PC-9 (cell line): Measurements from ENCODE around the gene PRICKLE4.

Experiments used
- EZH2 ChIP-seq: fragments of 200-600 bp; sonication (generic); IDR thresholded peaks from 2 replicates; pipeline ENCODE4 v1.8.0; 2017; ENCODE audit warnings: antibody characterized with exemption, low read depth
- TF ChIP-seq, protein P1 (sequence below): fragments of 200-600 bp; sonication (generic); conservative IDR thresholded peaks from 2 replicates; pipeline ENCODE4 v1.6.1; 2017; ENCODE audit warnings: mixed run types, antibody characterized with exemption, mild to moderate bottlenecking, moderate library complexity

DNA sequence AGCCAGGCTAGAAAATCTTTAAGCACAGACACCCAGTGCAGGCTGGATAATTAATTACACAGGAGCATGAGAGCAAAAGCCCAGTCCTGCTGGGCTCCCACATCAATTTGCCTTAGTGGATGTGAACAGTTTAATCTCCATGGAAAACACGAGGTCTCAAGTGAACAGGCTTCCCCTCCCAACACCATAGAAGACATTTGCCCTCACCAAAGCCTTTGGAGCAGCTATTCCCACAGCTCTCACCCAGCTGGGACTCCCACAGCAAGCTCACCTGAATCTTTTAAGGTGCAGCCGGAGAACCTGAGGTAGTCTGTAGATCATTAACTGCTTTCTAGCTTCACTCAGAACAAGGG is 19.0 kb downstream of the PRICKLE4 start:
- TF ChIP-seq, protein P1, sequence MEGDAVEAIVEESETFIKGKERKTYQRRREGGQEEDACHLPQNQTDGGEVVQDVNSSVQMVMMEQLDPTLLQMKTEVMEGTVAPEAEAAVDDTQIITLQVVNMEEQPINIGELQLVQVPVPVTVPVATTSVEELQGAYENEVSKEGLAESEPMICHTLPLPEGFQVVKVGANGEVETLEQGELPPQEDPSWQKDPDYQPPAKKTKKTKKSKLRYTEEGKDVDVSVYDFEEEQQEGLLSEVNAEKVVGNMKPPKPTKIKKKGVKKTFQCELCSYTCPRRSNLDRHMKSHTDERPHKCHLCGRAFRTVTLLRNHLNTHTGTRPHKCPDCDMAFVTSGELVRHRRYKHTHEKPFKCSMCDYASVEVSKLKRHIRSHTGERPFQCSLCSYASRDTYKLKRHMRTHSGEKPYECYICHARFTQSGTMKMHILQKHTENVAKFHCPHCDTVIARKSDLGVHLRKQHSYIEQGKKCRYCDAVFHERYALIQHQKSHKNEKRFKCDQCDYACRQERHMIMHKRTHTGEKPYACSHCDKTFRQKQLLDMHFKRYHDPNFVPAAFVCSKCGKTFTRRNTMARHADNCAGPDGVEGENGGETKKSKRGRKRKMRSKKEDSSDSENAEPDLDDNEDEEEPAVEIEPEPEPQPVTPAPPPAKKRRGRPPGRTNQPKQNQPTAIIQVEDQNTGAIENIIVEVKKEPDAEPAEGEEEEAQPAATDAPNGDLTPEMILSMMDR: no peak
- no peak for TF ChIP-seq EZH2
